D721Med (cell line): ENCODE data around the gene ATP10D.
"Not testable (repeated sequence)": the region's sequence is repeated elsewhere in the genome, so short reads cannot be mapped to it uniquely, and the experiment has no call there.

Experiments used
- DNase-seq: peaks from one replicate; pipeline ENCODE4 v3.0.0; 2011; ENCODE audit warnings: low spot score; ENCODE audit not compliant: insufficient read length
- FAIRE-seq: peaks from 2 replicates; lab custom pipeline; 2011; peaks lifted over from hg19 to GRCh38; lab: Jason Lieb, UNC
- CTCF ChIP-seq: IDR thresholded peaks from 2 replicates; pipeline ENCODE4 v1.5.1; 2012; ENCODE audit warnings: mild to moderate bottlenecking, control low read depth; ENCODE audit not compliant: insufficient read depth; ENCODE audit errors: missing control alignments

ATP10D gene

GRCh38 chr4:47543331-47543730 lies 58.3 kb downstream of the ATP10D start:
- FAIRE-seq (no peak), DNase-seq (no peak)
- no peak for TF ChIP-seq CTCF

GRCh38 chr4:47550357-47550756 lies 65.3 kb downstream of the ATP10D start:
- FAIRE-seq, DNase-seq: not testable (repeated sequence)

GRCh38 chr4:47550899-47551548 lies 65.9 kb downstream of the ATP10D start:
- FAIRE-seq (no peak), DNase-seq (no peak)

GRCh38 chr4:47551682-47552081 lies 66.6 kb downstream of the ATP10D start:
- FAIRE-seq (no peak), DNase-seq (no peak)
- no peak for TF ChIP-seq CTCF

More at GRCh38 chr4:47550899-47551548, 65.9 kb downstream of the ATP10D start:
- TF ChIP-seq CTCF: no peak

GRCh38 chr4:47553329-47554125 lies 68.5 kb downstream of the ATP10D start:
- FAIRE-seq: no peak
- TF ChIP-seq CTCF: no peak

GRCh38 chr4:47555920-47556319 lies 70.8 kb downstream of the ATP10D start:
- FAIRE-seq: not testable (repeated sequence)

More at GRCh38 chr4:47553329-47554125, 68.5 kb downstream of the ATP10D start:
- DNase-seq: no peak

GRCh38 chr4:47557255-47557654 lies 72.2 kb downstream of the ATP10D start:
- no peak for TF ChIP-seq CTCF
- no peak for FAIRE-seq

More at GRCh38 chr4:47555920-47556319, 70.8 kb downstream of the ATP10D start:
- not testable (repeated sequence) for DNase-seq

GRCh38 chr4:47560682-47561081 lies 75.6 kb downstream of the ATP10D start:
- DNase-seq: no peak
- TF ChIP-seq CTCF: no peak
- no peak for FAIRE-seq

More at GRCh38 chr4:47557255-47557654, 72.2 kb downstream of the ATP10D start:
- no peak for DNase-seq
